Ishikawa (cell line): Measurements from ENCODE around the gene MT3.

Source experiments
- CEBPB ChIP-seq: IDR thresholded peaks from 2 replicates; pipeline ENCODE4 v1.6.1; 2012
- EGR1 ChIP-seq: IDR thresholded peaks from 2 replicates; pipeline ENCODE4 v1.6.1; 2012
- EP300 ChIP-seq: IDR thresholded peaks from 2 replicates; pipeline ENCODE4 v1.6.1; 2012; ENCODE audit warnings: borderline replicate concordance
- FOXM1 ChIP-seq: IDR thresholded peaks from 2 replicates; pipeline ENCODE4 v1.6.1; 2012; ENCODE audit warnings: low read depth, borderline replicate concordance
- NFIC ChIP-seq: IDR thresholded peaks from 2 replicates; pipeline ENCODE4 v1.6.1; 2012
- REST ChIP-seq: IDR thresholded peaks from 2 replicates; pipeline ENCODE4 v1.6.1; 2012; ENCODE audit warnings: low read depth, mild to moderate bottlenecking
- TAF1 ChIP-seq: IDR thresholded peaks from 2 replicates; pipeline ENCODE4 v1.6.1; 2012; ENCODE audit warnings: low read depth, mild to moderate bottlenecking
- TEAD4 ChIP-seq: IDR thresholded peaks from 2 replicates; pipeline ENCODE4 v1.6.1; 2012
- YY1 ChIP-seq: IDR thresholded peaks from 2 replicates; pipeline ENCODE4 v1.6.1; 2012; ENCODE audit warnings: low read depth
- ZBTB7A ChIP-seq: IDR thresholded peaks from 2 replicates; pipeline ENCODE4 v1.6.1; 2012; ENCODE audit warnings: low read depth
- TF ChIP-seq, protein P1 (sequence below): IDR thresholded peaks from 2 replicates; pipeline ENCODE4 v1.6.1; 2012

DNA sequence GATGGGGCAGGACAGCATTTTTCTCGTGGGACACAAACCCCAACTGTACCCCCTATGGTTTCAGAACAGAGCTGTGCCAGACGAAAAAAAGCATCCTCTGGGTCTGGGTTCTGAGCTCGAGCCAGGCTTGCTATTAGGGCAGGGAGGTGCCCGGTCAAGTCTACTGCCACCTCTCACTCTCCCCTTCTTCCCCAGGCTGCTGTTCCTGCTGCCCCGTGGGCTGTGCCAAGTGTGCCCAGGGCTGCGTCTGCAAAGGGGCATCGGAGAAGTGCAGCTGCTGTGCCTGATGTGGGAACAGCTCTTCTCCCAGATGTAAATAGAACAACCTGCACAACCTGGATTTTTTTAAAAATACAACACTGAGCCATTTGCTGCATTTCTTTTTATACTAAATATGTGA, 37.4 kb downstream of the MT3 start:
- TF ChIP-seq TAF1 (no peak), TEAD4 (no peak), YY1 (no peak), REST (no peak), FOXM1 (no peak), EP300 (no peak), ZBTB7A (no peak), EGR1 (no peak), CEBPB (no peak), NFIC (no peak)
- TF ChIP-seq, protein P1, sequence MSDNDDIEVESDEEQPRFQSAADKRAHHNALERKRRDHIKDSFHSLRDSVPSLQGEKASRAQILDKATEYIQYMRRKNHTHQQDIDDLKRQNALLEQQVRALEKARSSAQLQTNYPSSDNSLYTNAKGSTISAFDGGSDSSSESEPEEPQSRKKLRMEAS = no peak
